PC-3 (cell line): Measurements from ENCODE around the gene CACNA1E. TPM values are rescaled to one million over a fixed set of nuclear protein-coding genes. Genes with fewer than 3 reads are reported as not detected.
"Not testable (repeated sequence)": the region's sequence is repeated elsewhere in the genome, so short reads cannot be mapped to it uniquely, and the experiment has no call there.

Source experiments
- ATAC-seq: fragments of 200-7000 bp; cut with Tn5 transposase; 2 replicates; pipeline ENCODE4 v1.9.1; 2020; ENCODE audit warnings: mild to moderate bottlenecking, moderate library complexity
- BruUV-seq: library from RNA; stranded (reverse); fragments of 400-500 nt; replicated peaks from 2 replicates; lab custom pipeline; 2021; lab: Mats Ljungman, UMichigan
- CTCF ChIA-PET: fragments of 300-600 bp; sonication (Branson Sonifier 250); formaldehyde crosslinking; loops from one replicate; lab custom pipeline; 2022; ENCODE audit warnings: antibody characterized with exemption; lab: Charles Lee
- POLR2A ChIA-PET: fragments of 300-600 bp; sonication (Branson Sonifier 250); formaldehyde crosslinking; loops from one replicate; lab custom pipeline; 2022; ENCODE audit warnings: antibody characterized with exemption; ENCODE audit not compliant: unreplicated experiment; lab: Charles Lee
- DNase-seq: peaks from one replicate; pipeline ENCODE4 v3.0.0-alpha.2; 2015
- H2AFZ ChIP-seq: fragments of 300-600 bp; sonication (generic); 2 replicates; pipeline ENCODE4 v1.6.0; 2016; ENCODE audit warnings: antibody characterized with exemption, low read length
- H3F3A ChIP-seq: fragments of 300-600 bp; sonication (generic); one replicate; pipeline ENCODE4 v1.6.0; 2017; ENCODE audit warnings: antibody characterized with exemption, low read length, control low read depth, mild to moderate bottlenecking; ENCODE audit not compliant: unreplicated experiment
- H3K27ac ChIP-seq: fragments of 300-600 bp; sonication (generic); 2 replicates; pipeline ENCODE4 v1.5.1; 2016; ENCODE audit warnings: mild to moderate bottlenecking, low read length
- H3K27me3 ChIP-seq: fragments of 300-600 bp; sonication (generic); 2 replicates; pipeline ENCODE4 v1.6.1; 2016; ENCODE audit warnings: low read length, mixed read lengths
- H3K36me3 ChIP-seq: fragments of 300-600 bp; sonication (generic); 2 replicates; pipeline ENCODE4 v1.6.1; 2016; ENCODE audit warnings: low read depth, mixed run types, low read length, mixed read lengths
- H3K4me1 ChIP-seq: fragments of 300-600 bp; sonication (generic); 2 replicates; pipeline ENCODE4 v1.5.1; 2016; ENCODE audit warnings: low read length; ENCODE audit not compliant: insufficient read depth
- H3K4me2 ChIP-seq: fragments of 300-600 bp; sonication (generic); 2 replicates; pipeline ENCODE4 v1.6.0; 2016; ENCODE audit warnings: low read length
- H3K4me3 ChIP-seq: fragments of 300-600 bp; sonication (generic); 2 replicates; pipeline ENCODE4 v1.5.1; 2016; ENCODE audit warnings: mild to moderate bottlenecking, low read length, mixed read lengths
- H3K79me2 ChIP-seq: fragments of 300-600 bp; sonication (generic); 2 replicates; pipeline ENCODE4 v1.6.1; 2017; ENCODE audit warnings: low read length, mixed read lengths
- H3K9ac ChIP-seq: fragments of 300-600 bp; sonication (generic); 2 replicates; pipeline ENCODE4 v1.6.0; 2016; ENCODE audit warnings: mild to moderate bottlenecking, low read length
- H3K9me2 ChIP-seq: fragments of 300-600 bp; sonication (generic); replicated peaks from 2 replicates; pipeline ENCODE4 v1.6.1; 2016; ENCODE audit warnings: mixed run types, low read length, mixed read lengths
- H3K9me3 ChIP-seq: fragments of 300-600 bp; sonication (generic); 2 replicates; pipeline ENCODE4 v1.6.1; 2016; ENCODE audit warnings: low read length, mixed read lengths
- H4K20me1 ChIP-seq: fragments of 300-600 bp; sonication (generic); 2 replicates; pipeline ENCODE4 v1.6.1; 2016; ENCODE audit warnings: low read length, mixed read lengths
- CTCF ChIP-seq: fragments of 300-600 bp; sonication (generic); conservative IDR thresholded peaks from 2 replicates; pipeline ENCODE4 v1.5.1; 2017; ENCODE audit warnings: antibody characterized with exemption, low read depth, mild to moderate bottlenecking, low read length
- EZH2 ChIP-seq: fragments of 300-600 bp; sonication (generic); IDR thresholded peaks from one replicate; pipeline ENCODE4 v1.6.1; 2017; ENCODE audit warnings: antibody characterized with exemption, mild to moderate bottlenecking, low read length; ENCODE audit not compliant: unreplicated experiment
- EZH2phosphoT487 ChIP-seq: fragments of 300-600 bp; sonication (generic); IDR thresholded peaks from 2 replicates; pipeline ENCODE4 v1.6.1; 2018; ENCODE audit warnings: mild to moderate bottlenecking, antibody characterized with exemption, low read length, borderline replicate concordance
- intact Hi-C: fragments of 100-400 bp; cut with micrococcal nuclease; formaldehyde crosslinking; loops from 2 replicates; pipeline ENCODE4 v1.9.0; 2023
- total RNA-seq: library from RNA; depleted of rRNA; stranded (reverse); fragments of >200 nt; gene quantifications from 2 replicates; pipeline ENCODE4 v1.2.3, GENCODE V29; 2014

Gene CACNA1E
- total RNA-seq, 1 experiment from 2014 or later = not detected

- intact Hi-C loops = no loop called here
- Histone ChIP-seq H3K27ac (no peak overlapping the region), H3K9me2 (no peaks in the 10 kb centered on the region), H2AFZ (no peak overlapping the region), H3K9me3 (no peaks in the 10 kb centered on the region), H3K4me3 (no peak overlapping the region), H3K9ac (no peak overlapping the region), H4K20me1 (no peaks in the 10 kb centered on the region), H3K27me3 (no peaks in the 10 kb centered on the region), H3K4me2 (no peak overlapping the region), H3K36me3 (no peaks in the 10 kb centered on the region), H3K4me1 (no peaks in the 10 kb centered on the region), H3F3A (no peaks in the 10 kb centered on the region), H3K79me2 (no peaks in the 10 kb centered on the region)
- ChIA-PET CTCF (no interaction called here), POLR2A (no interaction called here)
- TF ChIP-seq CTCF (no peak), EZH2 (no peak), EZH2phosphoT487 (no peak)
- ATAC-seq (no peak), DNase-seq (no peak)
- no TSS peak for BruUV-seq
Observed at GRCh38 chr1:181525104-181525721, 41.9 kb downstream of the CACNA1E start.

- not testable (repeated sequence) for BruUV-seq
Observed at GRCh38 chr1:181528241-181528640, 44.9 kb downstream of the CACNA1E start.

DNA sequence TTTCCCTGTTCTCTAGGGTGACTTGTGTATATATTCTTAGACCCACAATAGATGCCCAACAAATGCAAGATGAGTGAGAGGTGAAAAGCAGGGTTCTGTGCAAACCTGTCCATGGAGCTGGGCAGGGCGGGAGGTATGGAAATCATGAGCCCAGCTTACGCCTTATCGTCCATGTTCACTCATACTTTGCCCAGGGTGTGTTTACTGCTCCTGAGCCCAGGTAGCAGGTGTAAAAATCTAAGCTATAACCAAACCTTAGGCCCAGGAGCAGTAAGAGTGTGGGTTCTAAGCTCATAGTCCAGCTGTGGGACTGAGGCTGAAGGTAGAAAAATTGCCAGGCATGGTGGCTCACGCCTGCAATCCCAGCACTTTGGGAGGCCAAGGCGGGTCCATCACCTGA lies 48.1 kb downstream of the CACNA1E start:
- Histone ChIP-seq H3K79me2 (no peaks in the 10 kb centered on the region), H3K9me3 (no peaks in the 10 kb centered on the region), H4K20me1 (no peaks in the 10 kb centered on the region), H3K36me3 (no peaks in the 10 kb centered on the region), H3K9ac (no peak overlapping the region), H3K4me2 (no peak overlapping the region), H3K4me3 (no peak overlapping the region), H3F3A (no peaks in the 10 kb centered on the region), H3K9me2 (no peaks in the 10 kb centered on the region), H2AFZ (no peak overlapping the region), H3K4me1 (no peaks in the 10 kb centered on the region), H3K27me3 (no peaks in the 10 kb centered on the region), H3K27ac (no peak overlapping the region)
- intact Hi-C loops = no loop called here
- ATAC-seq (no peak), DNase-seq (no peak)
- ChIA-PET CTCF (no interaction called here), POLR2A (no interaction called here)
- no peak for TF ChIP-seq EZH2phosphoT487
- no peak for TF ChIP-seq EZH2
- TF ChIP-seq CTCF = no peak
- no TSS peak for BruUV-seq

More at GRCh38 chr1:181528241-181528640, 44.9 kb downstream of the CACNA1E start:
- DNase-seq, intact Hi-C loops, CTCF ChIA-PET, H3F3A ChIP-seq, H3K4me2 ChIP-seq, H3K9ac ChIP-seq, H3K27ac ChIP-seq, ATAC-seq, H3K4me3 ChIP-seq, H3K4me1 ChIP-seq, H3K27me3 ChIP-seq, H3K79me2 ChIP-seq, H3K9me2 ChIP-seq, H4K20me1 ChIP-seq, H3K9me3 ChIP-seq, H3K36me3 ChIP-seq, H2AFZ ChIP-seq, POLR2A ChIA-PET: not testable (repeated sequence)
